PC-3 (cell line): ENCODE results near the gene MAP2K3. TPM values are rescaled to one million over a fixed set of nuclear protein-coding genes. Genes with fewer than 3 reads are reported as not detected.

Experiments used
- ATAC-seq: fragments of 200-7000 bp; cut with Tn5 transposase; 2 replicates; pipeline ENCODE4 v1.9.1; 2020; ENCODE audit warnings: mild to moderate bottlenecking, moderate library complexity
- BruUV-seq: library from RNA; stranded (reverse); fragments of 400-500 nt; replicated peaks from 2 replicates; lab custom pipeline; 2021; lab: Mats Ljungman, UMichigan
- CTCF ChIA-PET: fragments of 300-600 bp; sonication (Branson Sonifier 250); formaldehyde crosslinking; loops from one replicate; lab custom pipeline; 2022; ENCODE audit warnings: antibody characterized with exemption; lab: Charles Lee
- POLR2A ChIA-PET: fragments of 300-600 bp; sonication (Branson Sonifier 250); formaldehyde crosslinking; loops from one replicate; lab custom pipeline; 2022; ENCODE audit warnings: antibody characterized with exemption; ENCODE audit not compliant: unreplicated experiment; lab: Charles Lee
- DNase-seq: peaks from one replicate; pipeline ENCODE4 v3.0.0-alpha.2; 2015
- H2AFZ ChIP-seq: fragments of 300-600 bp; sonication (generic); 2 replicates; pipeline ENCODE4 v1.6.0; 2016; ENCODE audit warnings: antibody characterized with exemption, low read length
- H3F3A ChIP-seq: fragments of 300-600 bp; sonication (generic); one replicate; pipeline ENCODE4 v1.6.0; 2017; ENCODE audit warnings: antibody characterized with exemption, low read length, control low read depth, mild to moderate bottlenecking; ENCODE audit not compliant: unreplicated experiment
- H3K27ac ChIP-seq: fragments of 300-600 bp; sonication (generic); 2 replicates; pipeline ENCODE4 v1.5.1; 2016; ENCODE audit warnings: mild to moderate bottlenecking, low read length
- H3K27me3 ChIP-seq: fragments of 300-600 bp; sonication (generic); 2 replicates; pipeline ENCODE4 v1.6.1; 2016; ENCODE audit warnings: low read length, mixed read lengths
- H3K36me3 ChIP-seq: fragments of 300-600 bp; sonication (generic); 2 replicates; pipeline ENCODE4 v1.6.1; 2016; ENCODE audit warnings: low read depth, mixed run types, low read length, mixed read lengths
- H3K4me1 ChIP-seq: fragments of 300-600 bp; sonication (generic); 2 replicates; pipeline ENCODE4 v1.5.1; 2016; ENCODE audit warnings: low read length; ENCODE audit not compliant: insufficient read depth
- H3K4me2 ChIP-seq: fragments of 300-600 bp; sonication (generic); 2 replicates; pipeline ENCODE4 v1.6.0; 2016; ENCODE audit warnings: low read length
- H3K4me3 ChIP-seq: fragments of 300-600 bp; sonication (generic); 2 replicates; pipeline ENCODE4 v1.5.1; 2016; ENCODE audit warnings: mild to moderate bottlenecking, low read length, mixed read lengths
- H3K79me2 ChIP-seq: fragments of 300-600 bp; sonication (generic); 2 replicates; pipeline ENCODE4 v1.6.1; 2017; ENCODE audit warnings: low read length, mixed read lengths
- H3K9ac ChIP-seq: fragments of 300-600 bp; sonication (generic); 2 replicates; pipeline ENCODE4 v1.6.0; 2016; ENCODE audit warnings: mild to moderate bottlenecking, low read length
- H3K9me2 ChIP-seq: fragments of 300-600 bp; sonication (generic); replicated peaks from 2 replicates; pipeline ENCODE4 v1.6.1; 2016; ENCODE audit warnings: mixed run types, low read length, mixed read lengths
- H3K9me3 ChIP-seq: fragments of 300-600 bp; sonication (generic); 2 replicates; pipeline ENCODE4 v1.6.1; 2016; ENCODE audit warnings: low read length, mixed read lengths
- H4K20me1 ChIP-seq: fragments of 300-600 bp; sonication (generic); 2 replicates; pipeline ENCODE4 v1.6.1; 2016; ENCODE audit warnings: low read length, mixed read lengths
- EZH2 ChIP-seq: fragments of 300-600 bp; sonication (generic); IDR thresholded peaks from one replicate; pipeline ENCODE4 v1.6.1; 2017; ENCODE audit warnings: antibody characterized with exemption, mild to moderate bottlenecking, low read length; ENCODE audit not compliant: unreplicated experiment
- EZH2phosphoT487 ChIP-seq: fragments of 300-600 bp; sonication (generic); IDR thresholded peaks from 2 replicates; pipeline ENCODE4 v1.6.1; 2018; ENCODE audit warnings: mild to moderate bottlenecking, antibody characterized with exemption, low read length, borderline replicate concordance
- intact Hi-C: fragments of 100-400 bp; cut with micrococcal nuclease; formaldehyde crosslinking; loops from 2 replicates; pipeline ENCODE4 v1.9.0; 2023
- total RNA-seq: library from RNA; depleted of rRNA; stranded (reverse); fragments of >200 nt; gene quantifications from 2 replicates; pipeline ENCODE4 v1.2.3, GENCODE V29; 2014
- TF ChIP-seq, protein P1 (sequence below): fragments of 300-600 bp; sonication (generic); conservative IDR thresholded peaks from 2 replicates; pipeline ENCODE4 v1.5.1; 2017; ENCODE audit warnings: antibody characterized with exemption, low read depth, mild to moderate bottlenecking, low read length

The MAP2K3 gene
- total RNA-seq, 1 experiment from 2014 or later = 54.0 TPM

DNA sequence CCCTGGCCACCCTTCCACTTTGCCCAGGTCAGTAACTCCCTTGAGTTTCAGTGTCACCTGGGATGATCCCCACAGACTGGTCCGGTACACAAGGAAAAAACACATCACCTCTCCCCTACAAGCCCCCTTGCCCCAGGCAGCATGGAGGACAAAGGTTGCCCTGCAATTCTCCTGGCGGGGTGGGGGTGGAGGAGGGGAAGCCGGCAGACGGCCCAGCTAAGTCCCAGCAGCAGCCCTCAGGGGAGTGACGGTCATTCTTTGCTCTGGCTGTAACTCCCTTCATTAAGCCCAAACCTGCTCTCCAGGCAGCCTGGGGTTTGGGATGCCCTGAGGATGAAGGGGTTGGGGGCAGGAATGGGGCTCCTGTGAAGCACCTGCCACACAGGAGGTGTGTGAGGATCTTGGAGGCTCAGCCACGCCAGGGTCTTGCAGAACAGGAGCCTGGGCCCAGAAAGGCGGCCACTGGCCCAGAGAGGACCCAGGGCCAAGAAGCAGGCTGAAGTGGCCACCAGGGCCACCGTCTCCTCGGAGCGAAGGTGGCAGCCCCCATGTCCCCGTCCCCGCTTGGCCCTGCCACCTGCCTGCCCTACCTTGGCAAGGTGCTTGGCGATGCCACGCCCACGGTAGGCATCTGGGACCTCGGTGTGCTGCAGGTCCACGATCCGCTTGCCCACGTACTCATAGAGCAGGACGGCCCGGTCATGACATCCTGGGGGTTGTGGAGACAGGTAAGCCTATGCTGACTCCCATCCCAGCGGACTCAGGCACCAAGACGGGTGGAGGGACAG is 40.8 kb upstream of the MAP2K3 start:
- intact Hi-C loops = no loop called here
- Histone ChIP-seq H3K4me3 (no peak overlapping the region), H2AFZ (no peak overlapping the region), H3K79me2 (no peaks in the 10 kb centered on the region), H3K4me1 (no peaks in the 10 kb centered on the region), H3K4me2 (no peak overlapping the region), H4K20me1 (no peaks in the 10 kb centered on the region), H3K9me2 (no peaks in the 10 kb centered on the region), H3K27me3 (no peaks in the 10 kb centered on the region), H3K36me3 (no peaks in the 10 kb centered on the region), H3F3A (no peaks in the 10 kb centered on the region), H3K9ac (no peak overlapping the region), H3K9me3 (no peaks in the 10 kb centered on the region), H3K27ac (no peak overlapping the region)
- no peak for DNase-seq
- no TSS peak for BruUV-seq
- ATAC-seq = no peak
- POLR2A ChIA-PET = no interaction called here
- no peak for TF ChIP-seq EZH2phosphoT487
- TF ChIP-seq EZH2 = no peak
- TF ChIP-seq, protein P1, sequence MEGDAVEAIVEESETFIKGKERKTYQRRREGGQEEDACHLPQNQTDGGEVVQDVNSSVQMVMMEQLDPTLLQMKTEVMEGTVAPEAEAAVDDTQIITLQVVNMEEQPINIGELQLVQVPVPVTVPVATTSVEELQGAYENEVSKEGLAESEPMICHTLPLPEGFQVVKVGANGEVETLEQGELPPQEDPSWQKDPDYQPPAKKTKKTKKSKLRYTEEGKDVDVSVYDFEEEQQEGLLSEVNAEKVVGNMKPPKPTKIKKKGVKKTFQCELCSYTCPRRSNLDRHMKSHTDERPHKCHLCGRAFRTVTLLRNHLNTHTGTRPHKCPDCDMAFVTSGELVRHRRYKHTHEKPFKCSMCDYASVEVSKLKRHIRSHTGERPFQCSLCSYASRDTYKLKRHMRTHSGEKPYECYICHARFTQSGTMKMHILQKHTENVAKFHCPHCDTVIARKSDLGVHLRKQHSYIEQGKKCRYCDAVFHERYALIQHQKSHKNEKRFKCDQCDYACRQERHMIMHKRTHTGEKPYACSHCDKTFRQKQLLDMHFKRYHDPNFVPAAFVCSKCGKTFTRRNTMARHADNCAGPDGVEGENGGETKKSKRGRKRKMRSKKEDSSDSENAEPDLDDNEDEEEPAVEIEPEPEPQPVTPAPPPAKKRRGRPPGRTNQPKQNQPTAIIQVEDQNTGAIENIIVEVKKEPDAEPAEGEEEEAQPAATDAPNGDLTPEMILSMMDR = no peak
- CTCF ChIA-PET = no interaction called here

DNA sequence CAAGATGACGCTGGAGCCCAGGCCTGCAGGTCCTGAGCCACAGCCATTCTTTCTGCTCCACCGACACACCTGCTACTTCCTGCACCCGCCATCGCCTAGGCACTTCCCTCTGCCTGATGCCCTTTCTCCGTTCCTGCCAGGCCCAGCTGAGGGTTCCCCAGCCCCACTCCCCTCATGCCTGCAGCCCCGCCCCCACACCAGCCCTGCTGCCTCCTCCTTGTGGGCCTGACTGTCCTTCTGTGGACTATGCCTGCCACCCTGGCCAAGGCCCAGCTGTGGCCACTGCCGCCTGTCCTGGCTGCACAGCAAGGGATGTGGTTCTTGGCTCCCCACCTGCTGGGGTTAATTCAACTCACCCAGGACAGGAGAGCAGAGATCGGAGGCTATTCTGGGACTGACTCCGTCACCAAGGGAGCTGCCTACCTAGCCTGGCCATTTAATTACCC is 38.8 kb upstream of the MAP2K3 start:
- intact Hi-C loops = no loop called here
- no peaks in the 10 kb centered on the region for H3K4me1 ChIP-seq
- ChIA-PET POLR2A (no interaction called here), CTCF (no interaction called here)
- TF ChIP-seq, protein P1 = no peak
- no peak for TF ChIP-seq EZH2
- TF ChIP-seq EZH2phosphoT487 = no peak
- H2AFZ ChIP-seq = no peak overlapping the region
- H3K27ac ChIP-seq = no peak overlapping the region
- H3K9me3 ChIP-seq = no peaks in the 10 kb centered on the region
- DNase-seq (no peak), ATAC-seq (no peak)
- no peaks in the 10 kb centered on the region for H3K27me3 ChIP-seq
- no peak overlapping the region for H3K4me3 ChIP-seq
- no peaks in the 10 kb centered on the region for H3F3A ChIP-seq
- no peaks in the 10 kb centered on the region for H4K20me1 ChIP-seq
- no TSS peak for BruUV-seq
- no peaks in the 10 kb centered on the region for H3K36me3 ChIP-seq
- H3K4me2 ChIP-seq = no peak overlapping the region
- no peak overlapping the region for H3K9ac ChIP-seq
- no peaks in the 10 kb centered on the region for H3K9me2 ChIP-seq
- no peaks in the 10 kb centered on the region for H3K79me2 ChIP-seq

DNA sequence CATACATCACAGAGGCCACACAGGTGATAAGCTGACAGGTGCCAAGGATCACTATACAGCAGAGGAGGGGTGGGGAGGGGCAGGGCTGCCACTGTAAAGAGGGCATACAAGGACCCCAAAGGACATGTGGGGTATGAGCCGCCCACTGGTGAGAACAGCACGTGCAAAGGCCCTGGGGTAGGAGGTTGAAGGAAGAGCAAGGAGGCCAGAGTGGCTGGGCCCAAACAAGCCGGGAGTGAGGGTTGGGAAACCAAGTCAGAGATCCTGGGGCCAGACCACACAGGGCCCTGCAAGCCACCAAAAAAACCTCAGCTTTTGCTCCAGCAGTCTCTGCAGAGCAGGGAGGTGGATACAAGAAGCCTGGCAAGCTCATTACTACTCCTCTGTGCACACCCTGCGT is 37.8 kb upstream of the MAP2K3 start:
- H2AFZ ChIP-seq = no peak overlapping the region
- H4K20me1 ChIP-seq = no peaks in the 10 kb centered on the region
- H3K9me3 ChIP-seq = no peaks in the 10 kb centered on the region
- H3K27ac ChIP-seq = no peak overlapping the region
- POLR2A ChIA-PET = no interaction called here
- no peak overlapping the region for H3K9ac ChIP-seq
- no peaks in the 10 kb centered on the region for H3K79me2 ChIP-seq
- DNase-seq (no peak), ATAC-seq (no peak)
- TF ChIP-seq EZH2phosphoT487 (no peak), EZH2 (no peak)
- TF ChIP-seq, protein P1 = no peak
- CTCF ChIA-PET = no interaction called here
- no peaks in the 10 kb centered on the region for H3K36me3 ChIP-seq
- no peaks in the 10 kb centered on the region for H3K9me2 ChIP-seq
- H3K27me3 ChIP-seq = no peaks in the 10 kb centered on the region
- BruUV-seq = no TSS peak
- no peak overlapping the region for H3K4me2 ChIP-seq
- intact Hi-C loops = no loop called here
- H3K4me1 ChIP-seq = no peaks in the 10 kb centered on the region
- no peak overlapping the region for H3K4me3 ChIP-seq
- no peaks in the 10 kb centered on the region for H3F3A ChIP-seq
